Measurements from ENCODE around the gene MALRD1. TPM values are rescaled to one million over a fixed set of nuclear protein-coding genes. Genes with fewer than 3 reads are reported as not detected.

MALRD1 gene
- total RNA-seq, 2 experiments from 2014 or later, result not detected

DNA sequence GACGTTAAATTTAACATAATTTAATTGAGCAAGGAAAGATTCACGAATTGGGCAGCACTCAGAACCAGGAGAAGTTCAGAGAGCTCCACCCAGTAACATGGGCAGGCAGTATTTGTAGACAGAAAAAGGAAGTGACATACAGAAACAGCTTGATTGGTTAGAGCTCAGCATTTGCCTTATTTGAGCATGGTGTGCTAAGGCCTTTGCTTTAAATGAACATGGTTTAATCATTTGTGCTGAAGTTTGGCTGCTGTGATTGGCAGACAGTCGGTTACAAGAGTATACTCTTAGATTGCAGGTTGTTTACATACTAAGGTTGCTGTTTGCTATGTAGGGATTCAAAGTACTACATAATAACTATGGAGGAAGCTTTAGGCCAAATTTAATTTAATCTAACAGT is 199.2 kb downstream of the MALRD1 start:
- POLR2A ChIA-PET, result no interaction called here
- CTCF ChIA-PET, result no interaction called here
- ATAC-seq (no peak), DNase-seq (no peak)
- Mint-ChIP-seq H3K36me3 (ENCODE audit: low read depth) (no peaks in the 10 kb centered on the region), H3K27me3 (no peaks in the 10 kb centered on the region), H3K4me3 (no peak overlapping the region), H3K4me1 (no peaks in the 10 kb centered on the region), H3K9me3 (ENCODE audit: low read depth) (no peaks in the 10 kb centered on the region), H3K27ac (no peak overlapping the region)
- intact Hi-C loops (cut with DNase I, micrococcal nuclease), result no loop called here

GRCh38 chr10:19250546-19250945 is 201.9 kb downstream of the MALRD1 start:
- Mint-ChIP-seq H3K4me1 (no peaks in the 10 kb centered on the region), H3K4me3 (no peak overlapping the region), H3K27ac (no peak overlapping the region), H3K9me3 (ENCODE audit: low read depth) (peaks cover 3% of the 10 kb centered on the region), H3K36me3 (ENCODE audit: low read depth) (no peaks in the 10 kb centered on the region), H3K27me3 (no peaks in the 10 kb centered on the region)
- ChIA-PET CTCF (no interaction called here), POLR2A (no interaction called here)
- ATAC-seq (no peak), DNase-seq (no peak)
- intact Hi-C loops (cut with DNase I, micrococcal nuclease), result no loop called here

DNA sequence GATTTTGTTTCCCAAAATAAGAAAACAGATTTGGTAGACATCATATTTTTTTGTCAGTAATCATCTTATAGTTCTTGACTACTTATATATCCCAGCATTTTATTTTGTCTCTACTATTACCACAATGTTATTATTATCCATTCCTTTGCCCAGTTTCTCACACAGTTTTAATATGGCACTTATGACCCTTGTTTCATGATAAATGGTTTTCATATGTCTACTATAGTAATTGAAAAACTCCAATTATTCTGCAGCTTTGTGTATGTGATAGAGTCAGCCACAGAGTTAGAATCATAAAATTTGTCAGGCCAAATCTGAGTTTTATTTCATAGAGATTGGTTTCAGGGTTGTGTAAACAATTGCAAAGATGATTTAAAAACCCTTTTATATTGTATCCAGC is 203.9 kb downstream of the MALRD1 start:
- CTCF ChIA-PET, result no interaction called here

DNA sequence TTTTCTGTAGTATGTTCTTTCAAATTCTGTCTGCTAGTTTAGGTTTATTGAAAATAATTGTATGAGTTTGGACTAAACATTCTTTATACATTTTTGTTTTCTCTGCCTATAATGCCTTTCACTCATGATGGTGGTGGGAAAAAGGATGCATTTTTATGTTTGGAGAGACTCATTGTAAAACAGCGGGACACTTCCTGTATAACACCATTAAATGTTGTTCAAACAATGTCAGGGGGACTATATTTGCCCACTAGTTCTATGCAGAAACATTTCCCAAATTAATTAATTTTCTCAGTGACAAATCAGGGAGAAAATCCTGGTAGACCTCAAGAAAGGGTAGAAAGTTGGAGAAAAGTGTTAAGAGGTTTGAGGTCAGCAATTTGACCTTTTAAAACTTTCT is 207.7 kb downstream of the MALRD1 start:
- H3K4me1 Mint-ChIP-seq, result no peaks in the 10 kb centered on the region
- CTCF ChIA-PET, result no interaction called here

More for the DNA sequence above, 203.9 kb downstream of the MALRD1 start:
- POLR2A ChIA-PET, result no interaction called here
- Mint-ChIP-seq H3K36me3 (ENCODE audit: low read depth) (no peaks in the 10 kb centered on the region), H3K27me3 (no peaks in the 10 kb centered on the region), H3K27ac (no peak overlapping the region), H3K9me3 (ENCODE audit: low read depth) (peaks cover 3% of the 10 kb centered on the region), H3K4me1 (no peaks in the 10 kb centered on the region), H3K4me3 (no peak overlapping the region)
- intact Hi-C loops (cut with DNase I, micrococcal nuclease), result no loop called here
- DNase-seq, result no peak
- no peak for ATAC-seq

GRCh38 chr10:19263262-19263661 is 214.7 kb downstream of the MALRD1 start:
- Mint-ChIP-seq H3K4me1 (no peaks in the 10 kb centered on the region), H3K27ac (no peak overlapping the region), H3K9me3 (ENCODE audit: low read depth) (peaks cover 13% of the 10 kb centered on the region), H3K36me3 (ENCODE audit: low read depth) (no peaks in the 10 kb centered on the region), H3K27me3 (no peaks in the 10 kb centered on the region), H3K4me3 (no peak overlapping the region)
- no peak for ATAC-seq
- no peak for DNase-seq
- intact Hi-C loops (cut with DNase I, micrococcal nuclease), result no loop called here
- POLR2A ChIA-PET, result no interaction called here
- CTCF ChIA-PET, result no interaction called here

More for the DNA sequence above, 207.7 kb downstream of the MALRD1 start:
- DNase-seq (no peak), ATAC-seq (no peak)
- Mint-ChIP-seq H3K27ac (no peak overlapping the region), H3K36me3 (ENCODE audit: low read depth) (no peaks in the 10 kb centered on the region), H3K4me3 (no peak overlapping the region), H3K27me3 (no peaks in the 10 kb centered on the region), H3K9me3 (ENCODE audit: low read depth) (peaks cover 5% of the 10 kb centered on the region)
- intact Hi-C loops (cut with DNase I, micrococcal nuclease), result no loop called here
- POLR2A ChIA-PET, result no interaction called here

GRCh38 chr10:19283285-19283684 is 234.7 kb downstream of the MALRD1 start:
- ATAC-seq, result no peak
- H3K27me3 Mint-ChIP-seq, result no peaks in the 10 kb centered on the region
- H3K9me3 Mint-ChIP-seq (ENCODE audit: low read depth), result peaks cover 3% of the 10 kb centered on the region
- H3K36me3 Mint-ChIP-seq (ENCODE audit: low read depth), result no peaks in the 10 kb centered on the region
- no peaks in the 10 kb centered on the region for H3K4me1 Mint-ChIP-seq
- DNase-seq, result no peak
- H3K4me3 Mint-ChIP-seq, result no peak overlapping the region
- POLR2A ChIA-PET, result no interaction called here
- CTCF ChIA-PET, result no interaction called here
- intact Hi-C loops (cut with DNase I, micrococcal nuclease), result no loop called here
- no peak overlapping the region for H3K27ac Mint-ChIP-seq

GRCh38 chr10:19283786-19284185 is 235.2 kb downstream of the MALRD1 start:
- intact Hi-C loops (cut with DNase I, micrococcal nuclease), result no loop called here
- ATAC-seq (no peak), DNase-seq (no peak)
- Mint-ChIP-seq H3K9me3 (ENCODE audit: low read depth) (peaks cover 3% of the 10 kb centered on the region), H3K4me3 (no peak overlapping the region), H3K36me3 (ENCODE audit: low read depth) (no peaks in the 10 kb centered on the region), H3K27me3 (no peaks in the 10 kb centered on the region), H3K27ac (no peak overlapping the region), H3K4me1 (no peaks in the 10 kb centered on the region)
- ChIA-PET POLR2A (no interaction called here), CTCF (no interaction called here)

- no peak overlapping the region for H3K4me3 Mint-ChIP-seq
- H3K4me1 Mint-ChIP-seq, result no peaks in the 10 kb centered on the region
- no peak for DNase-seq
- no peak for ATAC-seq
- POLR2A ChIA-PET, result no interaction called here
- no peaks in the 10 kb centered on the region for H3K27me3 Mint-ChIP-seq
- CTCF ChIA-PET, result no interaction called here
- H3K36me3 Mint-ChIP-seq (ENCODE audit: low read depth), result no peaks in the 10 kb centered on the region
- H3K27ac Mint-ChIP-seq, result no peak overlapping the region
- peaks cover 3% of the 10 kb centered on the region for H3K9me3 Mint-ChIP-seq (ENCODE audit: low read depth)
- intact Hi-C loops (cut with DNase I, micrococcal nuclease), result no loop called here
Observed at GRCh38 chr10:19290770-19291169, 242.2 kb downstream of the MALRD1 start.

DNA sequence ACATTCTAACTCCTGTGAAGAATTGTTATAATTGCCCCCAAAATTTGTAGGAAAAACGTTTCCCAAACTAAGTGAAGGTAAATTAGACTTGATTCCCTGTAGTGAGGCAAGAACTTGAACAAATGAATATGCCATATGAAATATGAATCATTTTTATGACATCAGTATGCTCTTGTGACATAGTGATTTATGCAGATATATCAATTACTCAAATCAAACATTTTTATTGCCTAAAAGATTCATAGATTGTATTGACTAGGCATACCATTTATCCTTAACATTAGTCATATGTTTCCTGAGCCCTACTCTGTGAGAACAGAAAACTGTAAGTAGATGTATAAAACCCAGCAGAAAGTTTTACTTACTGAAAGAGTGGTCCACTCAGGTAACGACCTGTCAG is 245.6 kb downstream of the MALRD1 start:
- H3K27me3 Mint-ChIP-seq, result no peaks in the 10 kb centered on the region
- DNase-seq (no peak), ATAC-seq (no peak)
- peaks cover 4% of the 10 kb centered on the region for H3K9me3 Mint-ChIP-seq (ENCODE audit: low read depth)
- no peaks in the 10 kb centered on the region for H3K4me1 Mint-ChIP-seq
- no peak overlapping the region for H3K27ac Mint-ChIP-seq
- POLR2A ChIA-PET, result no interaction called here
- intact Hi-C loops (cut with DNase I, micrococcal nuclease), result no loop called here
- no peaks in the 10 kb centered on the region for H3K36me3 Mint-ChIP-seq (ENCODE audit: low read depth)
- CTCF ChIA-PET, result no interaction called here
- no peak overlapping the region for H3K4me3 Mint-ChIP-seq

- H3K36me3 Mint-ChIP-seq (ENCODE audit: low read depth), result no peaks in the 10 kb centered on the region
- POLR2A ChIA-PET, result no interaction called here
- DNase-seq (no peak), ATAC-seq (no peak)
- no peaks in the 10 kb centered on the region for H3K27me3 Mint-ChIP-seq
- no peak overlapping the region for H3K27ac Mint-ChIP-seq
- CTCF ChIA-PET, result interaction anchor here (0.7 kb wide), 1 partner anchor 9 kb away, joined by 3 read pairs; no protein-coding TSS in a partner anchor
- H3K4me3 Mint-ChIP-seq, result no peak overlapping the region
- no peaks in the 10 kb centered on the region for H3K4me1 Mint-ChIP-seq
- peaks cover 11% of the 10 kb centered on the region for H3K9me3 Mint-ChIP-seq (ENCODE audit: low read depth)
- intact Hi-C loops (cut with DNase I, micrococcal nuclease), result no loop called here
Observed at GRCh38 chr10:19299645-19300044, 251.0 kb downstream of the MALRD1 start.

GRCh38 chr10:19302117-19302516 is 253.5 kb downstream of the MALRD1 start:
- no peak overlapping the region for H3K4me3 Mint-ChIP-seq
- ChIA-PET CTCF (no interaction called here), POLR2A (no interaction called here)
- no peak overlapping the region for H3K27ac Mint-ChIP-seq
- ATAC-seq, result peak; percentile 58
- no peak for DNase-seq
- no peaks in the 10 kb centered on the region for H3K36me3 Mint-ChIP-seq (ENCODE audit: low read depth)
- no peaks in the 10 kb centered on the region for H3K4me1 Mint-ChIP-seq
- intact Hi-C loops (cut with DNase I, micrococcal nuclease), result no loop called here
- H3K27me3 Mint-ChIP-seq, result no peaks in the 10 kb centered on the region
- H3K9me3 Mint-ChIP-seq (ENCODE audit: low read depth), result peaks cover 11% of the 10 kb centered on the region

DNA sequence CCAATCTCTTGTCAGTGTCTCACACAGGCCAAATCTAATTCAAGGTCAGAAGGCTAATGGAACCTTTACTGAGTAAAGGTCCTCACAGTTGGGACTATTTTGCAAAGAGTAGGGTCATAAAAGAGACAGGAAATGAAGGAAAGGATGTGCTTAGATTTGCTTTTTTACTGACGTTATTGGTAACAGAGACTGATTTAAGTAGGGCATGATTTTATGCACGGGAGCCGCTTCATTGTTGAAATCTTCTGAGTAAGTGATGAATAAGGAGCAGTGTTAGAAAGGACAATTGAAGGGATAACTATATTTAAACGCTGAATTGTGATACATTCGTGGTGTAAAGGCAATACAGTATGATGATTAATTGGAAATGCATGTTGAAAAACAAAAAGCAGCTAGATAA is 261.5 kb downstream of the MALRD1 start:
- POLR2A ChIA-PET, result no interaction called here

GRCh38 chr10:19316204-19316870 is 267.7 kb downstream of the MALRD1 start:
- intact Hi-C loops (cut with DNase I, micrococcal nuclease), result no loop called here
- Mint-ChIP-seq H3K4me3 (no peak overlapping the region), H3K36me3 (ENCODE audit: low read depth) (no peaks in the 10 kb centered on the region), H3K27ac (no peak overlapping the region), H3K27me3 (no peaks in the 10 kb centered on the region), H3K9me3 (ENCODE audit: low read depth) (no peaks in the 10 kb centered on the region), H3K4me1 (no peaks in the 10 kb centered on the region)
- DNase-seq (no peak), ATAC-seq (peak; percentile 30)
- CTCF ChIA-PET, result no interaction called here
- POLR2A ChIA-PET, result no interaction called here

More for the DNA sequence above, 261.5 kb downstream of the MALRD1 start:
- CTCF ChIA-PET, result no interaction called here
- Mint-ChIP-seq H3K36me3 (ENCODE audit: low read depth) (no peaks in the 10 kb centered on the region), H3K27me3 (no peaks in the 10 kb centered on the region), H3K4me1 (no peaks in the 10 kb centered on the region), H3K4me3 (no peak overlapping the region), H3K27ac (no peak overlapping the region), H3K9me3 (ENCODE audit: low read depth) (no peaks in the 10 kb centered on the region)
- intact Hi-C loops (cut with DNase I, micrococcal nuclease), result no loop called here
- ATAC-seq (no peak), DNase-seq (no peak)

All from activated CD4-positive, alpha-beta T cell treated with anti-CD3 and anti-CD28 coated beads for 36 hours (primary cell).